NK-92 (cell line): ENCODE results near the gene BLID.

Experiments
- DNase-seq: peaks from one replicate; lab custom pipeline; 2025; ENCODE audit not compliant: unreplicated experiment; lab: John Stamatoyannopoulos, UW

The BLID gene

DNA sequence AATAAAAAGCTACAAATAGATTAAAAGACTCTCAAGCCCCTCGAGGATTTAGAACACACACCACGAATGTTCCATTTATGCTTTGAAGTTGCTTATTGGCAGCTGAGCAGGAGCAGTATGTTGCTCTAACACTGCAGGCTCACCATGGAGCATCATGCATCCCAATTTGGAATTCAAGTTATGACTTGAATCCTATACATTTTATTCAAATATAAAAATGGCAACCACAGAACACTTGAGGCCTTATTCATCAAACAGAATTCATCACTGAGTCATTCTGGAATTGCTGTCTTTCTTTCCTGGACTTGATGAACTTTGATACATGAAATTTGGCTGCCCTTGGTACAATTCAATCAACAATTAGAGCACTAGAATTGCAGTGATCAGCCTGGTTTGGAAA, 24.5 kb upstream of the BLID start:
- no peak for DNase-seq

DNA sequence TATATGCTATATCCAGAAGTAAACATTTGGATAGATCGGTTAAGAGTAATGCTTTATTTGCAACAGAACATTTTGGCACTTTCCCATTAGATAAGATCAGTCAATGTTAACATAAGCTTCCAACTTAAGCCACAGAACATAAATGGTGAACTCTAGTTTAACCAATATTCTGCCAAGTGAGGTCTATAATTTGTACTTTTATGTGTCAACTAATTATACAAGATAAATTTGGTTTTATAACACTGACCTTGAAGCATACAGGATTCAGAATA, 23.5 kb upstream of the BLID start:
- DNase-seq = no peak

DNA sequence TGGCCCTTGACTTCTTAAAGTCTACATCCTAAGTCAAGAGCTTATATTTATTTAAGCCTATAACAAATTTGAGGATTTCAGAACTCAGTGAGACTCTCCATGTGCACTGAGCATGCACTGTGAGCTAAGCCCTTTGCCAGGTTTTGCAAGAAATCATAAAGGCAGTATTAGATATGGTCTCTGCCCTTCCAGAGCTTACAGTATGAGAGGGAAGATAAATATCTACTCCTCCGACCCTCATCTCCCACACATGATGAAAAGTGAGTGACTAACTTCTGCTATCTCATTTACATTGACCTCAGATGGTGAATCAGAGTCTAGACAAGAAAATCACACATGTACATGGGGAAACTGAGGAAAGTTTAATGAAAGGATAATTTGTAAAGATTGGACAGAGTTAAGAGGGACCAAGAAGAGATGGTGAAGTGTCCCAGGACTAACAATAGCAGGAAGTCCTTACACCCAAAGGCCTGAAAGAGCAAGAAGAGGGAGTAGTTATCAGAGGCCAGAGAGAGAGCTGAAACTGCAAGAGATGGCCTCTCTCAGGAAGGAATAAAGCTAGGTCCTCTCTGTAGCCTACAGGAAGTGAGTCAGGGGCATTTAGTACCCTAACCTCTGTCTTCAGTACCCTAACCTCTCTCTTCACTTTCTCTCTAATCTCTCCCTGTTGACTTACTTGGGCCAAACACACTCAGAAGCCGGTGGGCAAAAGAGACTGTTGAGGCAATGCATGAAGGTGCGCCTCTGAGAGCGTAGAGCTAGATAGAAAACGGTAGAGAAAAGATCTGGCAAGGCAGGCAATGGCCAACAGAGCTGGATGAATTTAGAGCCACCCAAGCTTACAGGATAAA, 23.0 kb upstream of the BLID start:
- no peak for DNase-seq

GRCh38 chr11:122137078-122137793, 21.2 kb upstream of the BLID start:
- DNase-seq = no peak

- no peak for DNase-seq
Measured at GRCh38 chr11:122131126-122131525, 15.1 kb upstream of the BLID start.

DNA sequence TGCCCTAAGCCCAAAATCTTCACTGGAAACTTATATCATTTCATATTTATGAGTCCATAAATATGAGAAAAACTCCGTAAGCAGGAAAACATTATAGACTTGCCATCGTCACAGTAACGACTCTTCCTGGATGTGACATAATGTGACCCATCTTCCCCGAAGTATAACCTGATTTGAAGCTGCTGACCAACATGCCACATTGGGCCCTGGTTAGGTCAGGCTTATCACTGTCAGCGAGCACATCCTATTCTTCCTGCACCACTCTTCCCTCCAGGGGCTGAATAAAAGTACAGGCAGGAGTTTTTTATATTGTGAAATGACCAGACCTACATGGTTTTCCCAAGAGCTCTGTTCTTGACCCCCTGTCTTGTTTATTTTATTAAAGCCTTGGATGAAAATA, 12.1 kb upstream of the BLID start:
- no peak for DNase-seq

GRCh38 chr11:122127020-122127419, 11.0 kb upstream of the BLID start:
- DNase-seq = no peak

DNA sequence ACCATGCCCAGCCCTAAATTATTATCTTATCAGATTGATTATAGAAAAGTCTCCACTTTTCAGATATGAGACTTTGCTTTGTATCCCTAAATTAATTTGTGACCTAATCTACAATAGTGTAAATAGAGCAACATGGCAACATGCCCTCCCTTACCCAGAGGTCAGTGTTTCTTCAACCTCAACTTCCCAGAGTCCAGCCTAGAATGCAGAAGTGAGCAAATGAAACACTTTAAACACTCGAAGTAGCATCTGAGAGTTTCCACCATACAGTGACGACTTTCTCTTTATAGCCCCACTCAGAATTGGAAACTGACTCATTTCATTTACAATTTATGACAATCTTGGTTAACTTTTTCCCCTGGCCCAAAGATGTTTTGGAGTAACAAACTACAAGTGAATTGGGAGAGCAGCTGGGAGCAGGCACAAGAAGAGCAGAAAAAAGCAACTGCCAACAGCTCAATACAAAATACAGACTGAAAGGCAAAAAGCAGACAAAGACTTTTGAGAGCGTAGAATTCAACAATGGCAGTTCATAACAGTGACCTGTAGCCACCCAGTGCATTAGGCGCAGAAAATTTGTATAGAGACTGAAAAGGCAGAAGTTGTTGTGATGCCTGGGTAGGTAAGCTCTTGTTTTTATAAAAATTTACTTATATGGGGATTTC, 10.1 kb upstream of the BLID start:
- no peak for DNase-seq

DNA sequence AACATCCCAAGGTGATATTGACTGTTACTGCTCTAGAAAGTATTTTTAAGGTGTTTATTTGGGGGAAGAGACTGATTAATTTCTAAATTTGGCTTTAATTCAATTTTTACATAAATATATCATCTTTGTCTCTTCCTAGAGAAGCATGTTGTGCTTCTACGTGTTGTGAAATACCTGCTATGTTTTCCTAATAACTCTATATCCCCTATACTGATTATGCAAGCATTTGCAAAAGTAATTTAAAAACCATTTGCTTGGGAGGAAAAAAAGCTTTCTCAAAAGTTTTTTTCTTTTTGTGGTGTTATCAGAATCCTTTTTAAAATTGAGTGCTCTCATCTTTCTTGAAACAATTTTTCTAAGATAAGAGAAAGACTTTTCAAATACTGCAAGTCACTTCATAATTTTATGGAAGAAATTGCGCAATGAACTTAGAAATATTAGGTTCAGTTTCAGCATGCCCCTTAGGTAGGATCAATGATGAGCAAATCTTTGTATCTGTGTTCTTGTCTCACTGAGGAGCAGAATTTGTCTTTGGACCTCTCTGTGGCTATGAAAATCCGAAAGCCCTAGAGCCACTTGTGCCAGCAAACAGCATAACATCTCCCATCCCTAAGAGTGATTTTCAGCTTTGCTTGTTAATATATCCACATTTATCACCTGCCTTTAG, 7.4 kb upstream of the BLID start:
- DNase-seq = no peak

- no peak for DNase-seq
Measured at GRCh38 chr11:122122179-122122578, 6.2 kb upstream of the BLID start.

GRCh38 chr11:122120096-122120495, 4.1 kb upstream of the BLID start:
- DNase-seq = no peak

GRCh38 chr11:122116591-122116990, 576 bp upstream of the BLID start:
- no peak for DNase-seq

GRCh38 chr11:122114976-122115375, 1.0 kb downstream of the BLID start:
- DNase-seq = no peak

DNA sequence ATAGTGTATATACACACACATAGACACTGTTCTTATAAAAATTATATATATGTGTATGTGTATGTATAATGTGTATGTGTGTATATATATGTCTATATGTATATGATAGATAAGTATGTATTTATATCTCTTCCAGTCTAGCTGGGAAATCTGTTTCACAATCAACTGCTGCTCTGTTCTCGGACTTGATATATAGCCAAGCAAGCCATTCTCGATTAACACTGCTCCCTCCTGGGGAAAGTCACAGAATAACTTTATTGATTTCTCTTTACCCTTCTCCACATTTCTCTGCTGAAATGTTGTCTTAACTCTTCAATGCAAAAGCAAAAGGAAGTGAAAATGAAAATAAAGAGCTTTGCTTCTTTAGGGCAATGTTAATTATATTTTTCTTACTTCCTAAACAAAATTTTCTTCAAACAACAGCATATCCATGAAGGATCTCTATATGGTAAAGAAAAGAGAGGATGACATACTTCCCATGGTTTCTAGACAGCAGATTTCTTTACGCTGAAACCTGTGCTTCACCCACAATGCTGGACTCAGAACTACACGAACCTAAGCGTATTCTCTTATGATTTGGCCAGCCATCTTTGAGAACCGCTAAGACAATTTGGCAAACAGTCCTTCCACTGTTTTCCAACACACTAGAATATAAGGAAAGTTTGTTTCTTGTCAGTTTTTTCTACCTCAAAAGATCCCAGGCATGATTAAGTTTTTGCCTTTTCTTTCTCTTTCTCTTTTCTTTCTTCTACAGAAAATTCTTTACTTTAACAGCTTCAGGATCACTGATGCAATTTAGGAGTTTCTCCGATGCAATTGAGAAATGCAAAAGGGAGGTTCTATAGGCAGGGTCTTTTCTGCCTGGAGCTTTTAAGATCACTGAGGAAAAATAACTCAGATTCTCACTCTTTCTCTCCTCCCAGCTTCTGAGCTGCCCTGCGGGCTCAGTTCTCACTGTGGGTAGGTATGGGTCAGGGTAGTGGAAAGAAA, 1.9 kb downstream of the BLID start:
- DNase-seq = no peak

DNA sequence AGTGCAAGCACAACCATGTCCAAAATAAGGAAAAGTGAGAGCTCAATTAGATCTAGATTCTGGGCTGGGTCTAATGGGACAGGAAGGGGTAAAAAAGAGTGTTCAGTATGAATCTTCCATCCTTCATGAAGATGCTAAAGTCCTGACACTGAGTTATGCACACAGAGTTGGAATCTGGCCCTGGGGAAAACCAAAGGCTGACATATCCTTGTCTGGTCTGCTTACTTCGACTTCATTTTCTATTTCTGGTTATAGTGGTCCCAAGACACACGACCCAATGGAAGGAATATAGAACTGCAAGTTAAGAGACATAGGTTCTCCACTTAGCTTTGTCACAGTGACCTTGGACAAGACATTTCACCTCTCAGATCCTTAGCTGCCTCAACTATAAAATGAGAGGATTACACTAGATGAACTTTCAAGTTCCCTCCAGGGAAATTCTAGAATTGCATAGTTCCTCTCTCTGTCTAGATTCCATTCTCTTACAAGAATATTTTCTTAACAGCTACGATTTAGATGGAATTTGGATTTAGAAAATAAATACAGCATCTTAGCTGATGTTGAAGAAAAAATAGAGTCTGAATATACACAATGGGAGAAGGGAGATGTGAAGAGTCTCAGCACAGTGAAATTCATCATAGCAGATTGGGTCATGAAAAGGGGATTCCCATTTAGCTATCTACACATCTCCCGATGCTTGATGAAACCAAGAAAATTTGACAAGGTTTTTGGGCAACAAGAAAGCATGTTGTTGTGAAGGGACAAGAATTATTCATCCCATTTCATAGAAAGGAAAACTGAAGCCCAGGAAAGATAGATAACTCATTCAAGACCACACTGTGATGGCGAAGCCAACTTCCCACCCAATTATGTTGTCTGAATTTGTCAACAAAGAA, 3.3 kb downstream of the BLID start:
- no peak for DNase-seq

GRCh38 chr11:122109932-122110331, 6.1 kb downstream of the BLID start:
- DNase-seq = no peak

GRCh38 chr11:122108828-122109227, 7.2 kb downstream of the BLID start:
- no peak for DNase-seq

DNA sequence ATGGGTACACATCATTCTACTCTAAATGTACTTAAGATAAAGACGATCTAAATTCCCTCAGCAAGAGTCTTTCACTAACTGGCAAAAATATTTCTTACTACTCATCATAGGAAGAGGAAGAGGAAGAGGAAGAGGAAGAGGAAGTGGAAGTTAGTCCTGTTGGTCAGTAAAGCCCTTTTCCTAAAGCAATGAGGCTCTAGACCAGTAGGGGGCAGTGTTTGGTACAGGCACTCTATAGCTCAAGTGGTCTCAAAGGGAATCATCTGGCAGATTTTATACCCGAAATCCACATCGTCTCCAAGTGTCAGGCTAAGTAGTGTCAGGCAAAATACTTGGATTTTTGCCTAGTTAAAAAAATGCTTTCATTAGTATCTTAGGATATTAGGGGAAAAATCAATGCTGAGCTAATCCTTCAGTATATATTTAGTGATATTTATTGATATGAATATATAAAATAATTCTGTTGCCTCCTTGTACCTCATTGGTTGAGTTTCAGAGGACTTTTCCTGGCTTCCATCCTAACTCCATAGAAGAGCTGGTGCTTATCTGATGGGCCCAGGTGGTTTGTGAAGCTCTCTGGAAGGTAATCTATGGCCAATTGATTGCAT, 7.7 kb downstream of the BLID start:
- no peak for DNase-seq

DNA sequence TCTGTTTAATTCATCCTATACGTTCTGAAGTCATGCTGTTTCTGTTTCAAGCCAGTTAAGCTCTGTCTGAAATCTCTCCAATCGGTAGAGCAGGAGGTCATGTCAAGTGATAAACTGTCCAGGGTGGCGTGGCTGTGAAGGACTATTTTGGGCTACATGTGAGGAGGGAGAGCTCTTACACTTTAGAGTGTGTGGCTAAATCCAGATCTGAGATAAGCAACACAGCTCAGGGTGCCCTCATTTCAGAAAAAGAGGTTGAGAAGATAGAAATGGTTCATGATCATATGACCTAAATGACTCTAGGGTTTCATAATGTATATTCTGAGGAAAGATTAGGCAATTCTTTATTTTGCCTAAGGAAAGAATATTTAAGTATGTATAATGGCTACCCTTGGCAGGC, 8.4 kb downstream of the BLID start:
- no peak for DNase-seq
